Stimulated activated naive CD8-positive, alpha-beta T cell treated with anti-CD3 and anti-CD28 coated beads, Interleukin-15, Interleukin-2, amounts not matched to agents 100 U/mL and 50 U/mL, for 24 hours (primary cell): ENCODE results near the gene ZC3H6.
"Not testable (repeated sequence)": the region's sequence is repeated elsewhere in the genome, so short reads cannot be mapped to it uniquely, and the experiment has no call there.

Experiments
- ATAC-seq: fragments of 150-1000 bp; cut with Tn5 transposase; one replicate; pipeline ENCODE4 v1.10.0; 2021
- DNase-seq: peaks from one replicate; pipeline ENCODE4 v3.0.0; 2021

Gene ZC3H6

DNA sequence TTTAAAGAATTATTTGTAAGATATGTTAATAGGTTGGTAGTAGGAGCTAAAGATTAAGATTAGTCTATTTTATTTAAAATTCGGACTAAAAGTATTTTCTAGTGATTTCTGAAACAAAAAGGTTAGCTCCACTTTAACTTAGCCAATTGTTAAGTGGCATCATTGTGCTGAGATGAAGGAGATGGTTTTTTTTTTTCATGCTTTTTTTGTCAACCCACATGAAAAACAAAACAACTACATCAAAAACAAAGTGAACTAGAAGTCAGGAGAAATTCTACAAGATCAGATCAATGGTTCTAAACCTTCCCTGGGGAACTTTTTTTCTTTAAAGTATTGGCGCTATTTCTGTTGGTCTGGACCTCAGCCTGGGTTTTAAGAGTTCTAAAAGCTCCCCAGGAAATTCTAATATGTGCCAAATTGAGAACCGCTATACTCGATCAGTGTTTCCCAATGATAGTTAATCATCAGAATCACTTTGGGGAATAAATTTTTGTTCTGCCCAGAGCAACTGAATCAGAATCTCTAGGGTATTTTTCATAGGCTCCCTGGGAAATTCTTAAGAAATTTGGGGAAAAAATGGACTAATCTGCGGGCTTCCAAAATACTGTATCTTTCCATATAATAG is 2.3 kb downstream of the ZC3H6 start:
- DNase-seq (no peak), ATAC-seq (no peak)

DNA sequence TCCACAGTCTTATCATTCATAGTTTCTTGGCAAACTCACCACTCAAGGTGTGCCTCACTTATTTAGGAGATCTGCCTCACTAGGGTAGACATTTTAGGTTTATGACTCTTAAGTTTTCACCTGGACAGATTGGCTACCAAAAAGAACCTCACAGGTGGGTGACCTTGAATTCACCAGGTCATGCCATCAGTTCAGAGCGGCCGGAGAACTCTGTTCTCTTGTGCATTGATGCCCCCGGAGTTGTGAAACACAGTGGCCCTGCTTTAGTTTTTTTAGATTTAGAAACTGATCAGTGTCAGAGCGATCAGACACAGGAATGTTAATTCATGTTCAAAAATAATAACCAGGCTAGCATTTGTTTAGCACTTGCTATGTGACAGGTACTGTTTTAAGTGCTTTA is 6.7 kb downstream of the ZC3H6 start:
- ATAC-seq, DNase-seq: not testable (repeated sequence)

DNA sequence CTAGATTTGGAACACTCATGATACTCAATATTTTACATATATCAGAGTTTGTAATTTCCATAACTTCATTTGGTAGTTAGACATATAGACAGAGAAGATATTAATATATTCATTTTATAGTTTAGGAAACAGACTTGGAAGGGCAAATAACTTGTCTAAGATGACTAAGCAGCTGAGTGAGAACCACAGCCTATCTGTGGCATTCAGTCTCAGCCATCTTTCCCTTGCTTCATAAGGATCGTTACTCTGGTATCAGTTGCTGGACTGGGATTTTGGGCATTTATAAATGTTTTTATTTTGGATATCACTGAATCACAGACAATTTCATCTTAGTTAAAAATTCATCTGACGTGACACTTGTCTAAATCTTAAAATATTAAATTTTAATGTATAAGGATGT is 8.1 kb downstream of the ZC3H6 start:
- DNase-seq, ATAC-seq: not testable (repeated sequence)

DNA sequence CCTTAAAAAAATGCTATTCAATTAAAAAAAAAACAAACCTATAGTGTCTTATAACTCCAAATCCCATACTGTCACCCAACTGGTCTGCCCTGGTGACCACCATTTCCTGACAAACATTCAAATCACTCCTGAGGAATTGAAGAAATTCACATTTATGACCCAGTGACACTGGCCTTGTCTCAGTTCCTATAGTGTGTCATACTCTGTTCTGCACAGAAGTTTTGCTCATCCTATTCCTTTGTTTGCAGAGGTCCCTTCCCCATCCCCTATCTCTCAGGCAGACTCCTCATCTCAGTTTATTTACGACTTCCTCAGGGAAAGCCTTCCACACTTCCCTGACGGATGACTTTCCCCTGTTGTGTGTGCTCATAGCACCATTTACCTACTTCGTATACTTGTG is 14.7 kb downstream of the ZC3H6 start:
- DNase-seq = no peak
- ATAC-seq = no peak

GRCh38 chr2:112290648-112291047 is 15.3 kb downstream of the ZC3H6 start:
- no peak for ATAC-seq

DNA sequence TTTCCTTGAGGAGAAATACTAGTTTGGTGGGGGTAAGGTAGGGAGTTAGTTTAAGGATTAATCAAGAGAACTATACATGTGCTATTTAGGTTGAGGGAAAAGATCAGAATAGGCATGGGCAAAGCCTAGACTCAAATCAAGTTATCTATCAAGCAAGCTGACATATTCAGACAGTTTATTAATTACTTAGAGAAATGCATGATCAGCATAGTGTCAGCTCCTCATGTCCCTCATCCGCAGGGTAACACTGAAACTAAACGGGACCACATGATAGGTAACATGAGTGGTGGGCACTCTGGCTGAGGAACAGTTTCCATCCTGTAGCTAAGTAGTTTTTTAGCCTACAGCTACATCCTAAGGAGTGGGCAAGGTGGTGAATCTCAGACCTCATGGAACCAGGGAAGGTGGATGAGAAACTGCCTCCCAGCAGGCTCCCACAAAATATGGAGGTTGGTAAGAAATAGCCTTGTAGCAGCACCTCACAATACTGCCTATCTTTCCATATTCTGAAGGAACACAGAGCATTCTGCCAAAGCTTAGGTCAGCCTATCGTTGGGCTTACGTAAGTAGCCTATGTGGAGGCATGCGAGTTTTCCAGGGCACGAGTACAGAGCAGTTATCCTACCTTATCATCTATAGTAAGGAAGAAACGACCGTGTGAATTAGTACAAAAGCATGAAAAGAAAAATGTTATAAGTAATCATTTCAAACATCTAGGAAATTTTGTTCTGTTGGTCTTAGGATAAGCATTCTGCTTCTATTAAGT is 18.4 kb downstream of the ZC3H6 start:
- DNase-seq = no peak
- ATAC-seq = no peak

More at GRCh38 chr2:112290648-112291047, 15.3 kb downstream of the ZC3H6 start:
- DNase-seq = no peak

- no peak for ATAC-seq
Measured at GRCh38 chr2:112295407-112296078, 20.1 kb downstream of the ZC3H6 start.

DNA sequence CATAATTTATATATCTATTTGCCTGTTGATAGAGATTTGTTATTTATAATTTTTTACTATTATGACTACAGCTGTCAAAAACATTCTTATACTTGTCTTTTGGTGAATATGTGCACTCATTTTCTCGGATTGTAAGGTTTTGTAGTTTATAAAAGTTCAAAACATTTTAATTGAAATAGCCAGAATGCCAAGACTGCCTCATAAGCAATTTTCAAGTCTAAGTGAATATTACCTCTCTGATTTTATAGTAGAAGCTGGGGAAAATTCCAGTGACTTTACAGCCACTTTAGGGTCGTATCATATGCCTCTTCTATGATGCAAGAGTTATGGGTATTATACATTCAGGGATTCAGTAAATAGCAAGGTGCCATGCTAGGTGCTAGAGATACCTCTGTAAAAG is 21.0 kb downstream of the ZC3H6 start:
- ATAC-seq (no peak), DNase-seq (no peak)

More at GRCh38 chr2:112295407-112296078, 20.1 kb downstream of the ZC3H6 start:
- DNase-seq = no peak

DNA sequence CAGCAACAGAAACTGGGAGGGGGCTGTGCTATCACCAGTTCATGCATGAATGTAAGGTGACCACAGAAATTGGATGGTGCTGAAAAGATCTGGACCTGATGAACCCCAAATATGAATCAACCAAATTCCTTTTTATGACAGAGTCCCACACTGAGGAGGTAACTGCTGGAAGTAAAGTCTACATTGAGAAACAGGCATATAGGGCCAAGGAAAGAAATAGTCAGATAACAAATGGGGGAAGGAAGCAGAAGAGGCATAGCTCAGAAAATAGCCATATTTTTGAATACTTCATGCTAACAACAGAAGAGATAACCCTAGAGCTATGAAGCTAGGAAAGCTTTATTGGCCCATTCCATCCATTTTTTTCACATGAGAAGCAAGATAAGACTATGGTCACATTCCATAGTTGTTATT is 25.8 kb downstream of the ZC3H6 start:
- no peak for ATAC-seq
- DNase-seq = no peak

DNA sequence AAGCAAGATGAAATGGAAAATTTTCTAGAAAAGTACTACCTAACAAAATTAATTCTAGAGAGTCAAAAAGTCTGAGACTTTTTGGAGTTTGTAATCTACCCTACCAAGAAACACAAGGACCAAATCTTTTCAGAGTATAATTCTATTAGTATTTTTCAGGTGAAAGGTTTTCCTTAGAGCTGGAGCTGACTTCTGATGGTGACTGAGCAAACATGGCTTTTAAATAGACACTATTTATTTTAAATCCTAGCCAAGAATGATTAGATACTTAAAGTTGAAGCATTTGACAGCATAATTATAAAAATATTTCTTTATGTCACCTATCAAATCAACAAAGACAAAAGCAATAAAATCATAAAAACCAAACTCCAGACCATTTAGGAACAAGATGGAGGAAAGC is 26.6 kb downstream of the ZC3H6 start:
- no peak for DNase-seq

DNA sequence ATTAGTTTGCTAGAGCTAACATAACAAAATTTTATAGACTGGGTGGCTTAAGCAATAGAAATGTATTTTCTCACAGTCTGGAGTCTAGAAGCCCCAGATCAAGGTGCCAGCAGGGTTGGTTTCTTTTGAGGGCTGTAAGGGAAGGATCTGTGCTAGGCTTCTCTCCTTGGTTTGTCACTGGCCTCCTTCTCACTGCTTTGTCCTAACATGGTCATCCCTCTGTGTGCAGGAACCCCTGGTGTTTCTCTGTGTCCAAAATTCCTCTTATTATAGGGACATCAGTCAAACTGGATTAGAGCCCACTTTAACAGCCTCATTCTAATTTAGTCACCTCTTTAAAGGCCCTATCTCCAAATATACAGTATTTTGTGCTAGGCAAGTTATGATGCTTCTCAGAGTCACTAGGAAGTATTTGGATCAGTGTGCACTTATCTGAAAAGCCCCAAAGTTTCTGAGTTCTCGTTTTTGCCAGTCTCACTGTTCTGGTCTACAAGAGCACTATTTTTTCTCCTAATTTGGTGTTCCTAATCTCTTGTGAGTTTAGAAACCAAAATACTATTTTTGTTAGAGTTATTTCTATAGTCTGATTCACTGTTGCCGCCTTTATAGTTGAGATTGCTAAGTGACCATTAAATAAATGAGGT is 29.0 kb downstream of the ZC3H6 start:
- DNase-seq = no peak
- no peak for ATAC-seq

More for the DNA sequence above, 26.6 kb downstream of the ZC3H6 start:
- ATAC-seq = no peak

GRCh38 chr2:112305132-112305531 is 29.7 kb downstream of the ZC3H6 start:
- DNase-seq = no peak
- no peak for ATAC-seq

- ATAC-seq = no peak
- DNase-seq = no peak
Measured at GRCh38 chr2:112310906-112311305, 35.5 kb downstream of the ZC3H6 start.

DNA sequence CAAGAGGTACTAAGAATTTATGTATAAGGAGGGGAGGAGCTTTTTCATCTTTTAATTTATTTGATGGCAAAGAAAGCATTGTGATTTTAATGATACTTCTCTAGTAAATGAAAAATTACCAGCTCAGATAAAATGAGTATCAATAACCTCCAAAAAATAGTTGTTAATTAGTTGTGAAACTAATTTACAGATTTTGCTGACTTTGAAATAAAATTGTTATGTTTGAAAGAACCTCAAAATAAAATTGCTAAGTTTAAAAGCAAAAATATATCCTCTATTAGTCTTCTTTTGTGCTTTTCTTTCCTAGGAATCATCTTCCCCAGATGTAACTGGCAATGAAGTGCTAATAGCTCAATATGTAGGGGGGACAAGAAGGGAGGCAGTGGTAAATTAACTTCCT is 36.5 kb downstream of the ZC3H6 start:
- DNase-seq (no peak), ATAC-seq (no peak)

DNA sequence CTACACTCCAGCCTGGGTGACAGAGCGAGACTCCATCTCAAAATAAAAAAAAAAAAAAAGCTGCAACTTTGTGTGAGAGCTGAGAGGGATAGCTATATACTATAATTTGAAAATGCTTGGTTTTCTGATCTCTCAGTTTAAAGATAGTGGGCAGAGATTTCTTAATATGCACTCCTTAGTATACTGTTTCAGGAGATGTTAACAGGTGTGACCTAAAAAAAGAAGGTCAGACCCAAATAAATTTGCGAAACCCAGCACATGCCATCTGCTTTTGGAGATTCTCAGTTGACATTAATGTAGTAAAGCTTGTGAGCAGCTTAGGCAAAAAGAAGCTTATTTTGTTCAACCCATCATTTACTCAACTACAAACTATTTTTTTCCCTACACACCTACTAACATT is 37.4 kb downstream of the ZC3H6 start:
- ATAC-seq (no peak), DNase-seq (no peak)

- ATAC-seq (no peak), DNase-seq (no peak)
Measured at GRCh38 chr2:112314856-112315255, 39.5 kb downstream of the ZC3H6 start.

GRCh38 chr2:112317303-112318158 is 42.1 kb downstream of the ZC3H6 start:
- ATAC-seq (no peak), DNase-seq (no peak)

DNA sequence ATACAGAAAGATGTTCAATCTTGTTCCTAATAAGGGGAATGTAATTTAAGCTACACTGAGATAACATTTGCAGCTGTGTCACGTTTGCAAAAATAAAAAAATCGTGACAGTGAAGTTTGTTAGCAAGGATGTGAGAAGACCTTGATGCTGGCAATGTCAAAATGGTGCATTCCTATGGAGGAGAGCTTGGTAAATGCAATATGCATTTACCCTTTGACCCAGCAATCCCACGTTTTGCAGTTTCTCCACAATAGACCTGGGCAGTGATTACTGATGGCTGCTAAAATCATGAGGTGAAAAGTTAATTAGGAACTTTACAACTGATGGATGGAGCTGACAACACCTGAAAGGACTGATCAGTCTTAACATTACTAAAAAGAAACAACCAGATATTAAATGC is 43.1 kb downstream of the ZC3H6 start:
- DNase-seq (no peak), ATAC-seq (no peak)

- ATAC-seq (no peak), DNase-seq (no peak)
Measured at GRCh38 chr2:112321375-112322320, 46.3 kb downstream of the ZC3H6 start.

GRCh38 chr2:112322919-112323318 is 47.5 kb downstream of the ZC3H6 start:
- DNase-seq (no peak), ATAC-seq (no peak)
